ENCODE data around the gene ARHGAP6.

The ARHGAP6 gene

GRCh38 chrX:11261260-11261659 lies 404.5 kb downstream of the ARHGAP6 start:
- DNase-seq (ENCODE audit: extremely low spot score): no peak
- ChIA-PET CTCF (no interaction called here), POLR2A (no interaction called here)
- no peak for TF ChIP-seq CTCF (IDR thresholded peaks at IDR 0.05; ENCODE audit: control extremely low read depth, extremely low read depth, low read depth, missing control alignments)

GRCh38 chrX:11259437-11259836 lies 406.3 kb downstream of the ARHGAP6 start:
- CTCF ChIA-PET: no interaction called here
- DNase-seq (ENCODE audit: extremely low spot score): no peak
- POLR2A ChIA-PET: no interaction called here
- no peak for TF ChIP-seq CTCF (IDR thresholded peaks at IDR 0.05; ENCODE audit: control extremely low read depth, extremely low read depth, low read depth, missing control alignments)

GRCh38 chrX:11257711-11258110 lies 408.0 kb downstream of the ARHGAP6 start:
- no peak for DNase-seq (ENCODE audit: extremely low spot score)
- ChIA-PET CTCF (no interaction called here), POLR2A (no interaction called here)
- TF ChIP-seq CTCF (IDR thresholded peaks at IDR 0.05; ENCODE audit: control extremely low read depth, extremely low read depth, low read depth, missing control alignments): no peak

GRCh38 chrX:11257290-11257689 lies 408.4 kb downstream of the ARHGAP6 start:
- no peak for TF ChIP-seq CTCF (IDR thresholded peaks at IDR 0.05; ENCODE audit: control extremely low read depth, extremely low read depth, low read depth, missing control alignments)
- POLR2A ChIA-PET: no interaction called here
- CTCF ChIA-PET: no interaction called here
- no peak for DNase-seq (ENCODE audit: extremely low spot score)

GRCh38 chrX:11254417-11255109 lies 411.2 kb downstream of the ARHGAP6 start:
- no peak for DNase-seq (ENCODE audit: extremely low spot score)
- CTCF ChIA-PET: interaction anchor here (1.6 to 2.9 kb wide), 2 partner anchors 9 to 25 kb away, joined by 3 to 9 read pairs; no protein-coding TSS in a partner anchor
- POLR2A ChIA-PET: no interaction called here
- TF ChIP-seq CTCF (IDR thresholded peaks at IDR 0.05; ENCODE audit: control extremely low read depth, extremely low read depth, low read depth, missing control alignments): no peak

- CTCF ChIA-PET: interaction anchor here (2.6 kb wide), 1 partner anchor 11 kb away, joined by 9 read pairs; no protein-coding TSS in a partner anchor
- TF ChIP-seq CTCF (IDR thresholded peaks at IDR 0.05; ENCODE audit: control extremely low read depth, extremely low read depth, low read depth, missing control alignments): no peak
- DNase-seq (ENCODE audit: extremely low spot score): no peak
- POLR2A ChIA-PET: no interaction called here
Measured at GRCh38 chrX:11244636-11245035, 421.1 kb downstream of the ARHGAP6 start.

All from GM10248 (cell line).